GM12892 (cell line): ENCODE results near the gene PMM2.

Experiments used
- POLR2A ChIP-seq: IDR thresholded peaks from 2 replicates; pipeline ENCODE4 v1.6.1; 2011; ENCODE audit warnings: low read depth, low read length, control low read depth
- POLR2AphosphoS5 ChIP-seq: IDR thresholded peaks from 2 replicates; pipeline ENCODE4 v1.6.1; 2011; ENCODE audit warnings: low read depth, low read length, control low read depth
- TAF1 ChIP-seq: IDR thresholded peaks from 2 replicates; pipeline ENCODE4 v1.6.1; 2011; ENCODE audit warnings: low read depth, mild to moderate bottlenecking, control low read depth, low read length, borderline replicate concordance

- TF ChIP-seq POLR2AphosphoS5: no peak
- no peak for TF ChIP-seq POLR2A
- TF ChIP-seq TAF1: no peak
These were observed 48.8 kb downstream of the PMM2 start for GRCh38 chr16:8846401-8846932.
